Activated effector memory CD4-positive, alpha-beta T cell treated with anti-CD3 and anti-CD28 coated beads, Interleukin-2, amount 50 U/mL, for 16 hours (primary cell): Measurements from ENCODE around the gene TMEM150C.
"Not testable (repeated sequence)": the region's sequence is repeated elsewhere in the genome, so short reads cannot be mapped to it uniquely, and the experiment has no call there.

Experiments
- DNase-seq: peaks from one replicate; pipeline ENCODE4 v3.0.0-alpha.2; 2020

The TMEM150C gene

DNA sequence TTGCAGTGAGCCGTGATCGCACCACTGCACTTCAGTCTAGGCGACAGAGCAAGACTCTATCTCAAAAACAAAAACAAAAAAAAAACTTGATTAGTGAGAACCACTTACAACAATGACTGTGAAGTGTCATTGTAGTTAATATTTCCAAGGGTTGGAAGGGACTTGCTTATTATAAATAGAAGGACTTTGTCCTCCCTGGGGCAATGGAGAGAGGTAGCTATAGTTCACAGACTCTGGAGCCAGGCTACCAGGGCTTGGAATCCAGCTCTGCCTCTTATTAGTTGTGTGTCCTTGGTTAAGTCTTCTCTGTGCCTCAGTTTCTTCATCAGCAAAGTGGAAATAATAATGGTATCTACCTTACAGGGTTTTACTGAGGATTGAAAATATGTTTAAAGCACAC, 51.6 kb downstream of the TMEM150C start:
- no peak for DNase-seq

GRCh38 chr4:82508806-82509428, 52.9 kb downstream of the TMEM150C start:
- no peak for DNase-seq

- no peak for DNase-seq
These were observed 53.8 kb downstream of the TMEM150C start for GRCh38 chr4:82508011-82508410.

DNA sequence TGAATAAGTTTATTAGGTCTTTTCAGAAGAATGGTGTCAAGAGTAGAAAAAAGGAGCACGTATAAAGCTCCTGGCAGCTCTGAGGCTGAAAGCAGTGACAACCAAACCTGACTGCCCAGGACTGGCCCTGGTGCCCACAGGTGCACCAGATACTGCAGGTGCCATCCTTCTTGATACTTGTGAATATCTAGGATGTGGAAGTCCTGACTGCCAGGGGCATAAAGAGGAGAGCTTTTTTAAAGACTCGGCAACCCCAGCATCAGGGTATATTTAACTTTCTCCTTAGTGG, 60.7 kb downstream of the TMEM150C start:
- DNase-seq: no peak

DNA sequence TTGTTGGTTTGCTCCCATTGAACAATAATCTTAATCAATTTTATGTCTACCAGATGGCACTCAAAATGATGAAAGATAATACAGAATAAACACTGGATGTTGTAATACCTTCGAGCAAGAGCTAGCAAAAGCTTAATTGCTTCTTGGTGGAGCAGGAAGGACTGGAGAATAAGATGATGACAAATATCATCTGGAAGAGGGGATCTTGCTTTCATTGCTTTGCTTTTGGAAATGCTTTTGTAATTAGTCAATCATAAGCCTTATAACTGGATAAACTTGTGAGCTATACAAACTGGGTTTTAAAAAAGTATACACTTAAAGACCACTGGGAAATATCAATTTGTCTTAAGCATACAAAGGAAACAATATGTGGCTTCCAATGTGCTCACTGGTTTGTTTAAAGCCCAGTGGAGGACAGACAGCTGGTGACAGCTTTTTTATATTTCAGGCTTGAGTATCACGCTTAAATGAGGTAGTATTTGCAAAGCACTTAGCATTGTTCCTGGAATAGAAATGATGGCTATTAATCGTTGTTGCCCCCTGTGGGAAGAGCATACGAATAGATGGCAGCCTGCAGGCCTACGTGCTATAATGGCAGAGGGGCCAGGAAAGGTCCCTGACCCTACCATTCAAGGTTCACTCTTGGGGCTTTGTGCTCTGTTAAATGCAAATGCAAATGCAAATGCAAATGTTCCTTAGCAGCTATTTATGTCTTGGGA, 61.2 kb downstream of the TMEM150C start:
- DNase-seq: no peak

DNA sequence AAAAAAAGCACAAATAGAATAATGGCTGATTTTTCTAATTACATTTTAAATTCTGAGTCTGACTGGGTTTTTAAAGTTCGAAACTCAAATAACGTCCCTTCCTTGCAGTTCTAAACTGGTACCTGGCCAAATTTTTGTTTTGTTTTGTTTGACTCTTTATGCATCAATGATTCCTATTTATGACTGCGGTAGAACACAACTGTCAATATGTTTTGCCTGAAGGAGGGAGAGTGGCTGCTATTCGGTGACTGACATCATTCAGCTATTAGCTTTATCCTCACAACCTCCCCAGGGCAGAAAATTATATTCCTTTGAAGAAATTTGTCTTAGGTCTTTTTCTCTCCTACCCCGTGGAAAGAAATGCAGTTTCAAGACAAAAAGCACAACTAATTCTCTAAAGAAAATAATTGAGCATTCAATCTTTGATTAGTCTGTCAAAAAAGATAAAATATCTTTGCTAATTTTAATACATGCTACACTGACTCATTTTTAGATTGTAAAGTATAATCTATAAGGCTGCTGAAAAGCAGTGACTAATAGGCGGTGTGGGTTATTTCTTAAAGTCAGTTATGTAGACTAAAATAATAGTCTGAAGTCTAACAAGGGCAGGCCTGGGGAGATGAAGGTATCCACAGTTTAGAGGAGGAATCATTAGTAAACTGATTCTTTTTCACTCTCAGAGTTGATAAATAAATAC, 61.9 kb downstream of the TMEM150C start:
- DNase-seq: no peak

DNA sequence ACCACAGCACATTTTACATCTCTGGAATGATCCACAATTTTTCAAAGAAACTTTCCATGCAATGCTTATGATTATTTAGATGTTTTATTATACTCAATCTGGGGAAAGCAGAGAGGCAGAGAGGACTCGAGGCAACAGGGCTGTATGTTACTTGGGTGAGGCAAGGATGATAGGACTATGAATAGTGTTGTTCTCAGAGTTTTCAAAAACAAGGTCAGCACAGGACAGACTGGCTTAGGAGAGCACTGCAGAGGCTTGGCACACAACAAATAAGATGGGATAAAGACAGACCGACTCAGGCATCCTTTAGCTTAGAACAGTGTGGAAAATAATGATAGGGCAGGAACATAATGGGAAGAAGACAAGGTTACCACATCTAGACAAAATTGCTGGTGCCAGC, 65.4 kb downstream of the TMEM150C start:
- DNase-seq: no peak

- DNase-seq: no peak
These were observed 66.1 kb downstream of the TMEM150C start for GRCh38 chr4:82495666-82496065.

- no peak for DNase-seq
These were observed 67.9 kb downstream of the TMEM150C start for GRCh38 chr4:82493721-82494425.

DNA sequence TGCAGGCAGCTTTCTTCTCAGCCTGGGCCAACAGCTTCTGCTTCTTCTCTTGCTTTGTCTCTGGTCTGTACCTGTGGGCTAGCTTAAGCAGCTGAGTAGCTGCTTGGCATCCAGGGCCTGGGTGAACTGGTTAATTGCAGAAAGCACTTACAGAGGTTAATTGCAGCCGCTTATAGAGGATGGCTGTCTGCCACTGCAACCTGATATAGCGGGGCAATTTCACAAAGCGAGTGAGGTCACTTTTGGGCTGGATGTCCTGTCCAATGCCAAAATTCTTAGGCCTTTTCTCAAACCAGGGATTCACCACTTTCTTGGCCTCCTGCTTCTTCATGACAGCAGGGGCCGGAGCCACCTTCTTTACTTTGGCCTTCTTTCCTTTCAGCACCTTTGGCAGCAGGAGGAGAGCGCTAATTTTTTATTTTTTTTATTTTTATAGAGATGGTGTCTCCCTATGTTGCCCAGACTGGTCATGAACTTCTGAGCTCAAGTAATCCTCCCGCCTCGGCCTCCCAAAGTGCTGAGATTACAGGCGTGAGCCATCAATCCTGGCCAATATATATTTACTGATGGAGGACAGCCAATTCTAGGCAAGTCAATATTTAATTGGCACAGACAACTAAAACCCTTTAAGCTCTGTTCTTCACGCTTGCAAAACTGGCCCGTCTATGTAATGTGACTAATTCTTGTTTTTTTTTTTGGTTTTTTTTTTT, 70.4 kb downstream of the TMEM150C start:
- no peak for DNase-seq

DNA sequence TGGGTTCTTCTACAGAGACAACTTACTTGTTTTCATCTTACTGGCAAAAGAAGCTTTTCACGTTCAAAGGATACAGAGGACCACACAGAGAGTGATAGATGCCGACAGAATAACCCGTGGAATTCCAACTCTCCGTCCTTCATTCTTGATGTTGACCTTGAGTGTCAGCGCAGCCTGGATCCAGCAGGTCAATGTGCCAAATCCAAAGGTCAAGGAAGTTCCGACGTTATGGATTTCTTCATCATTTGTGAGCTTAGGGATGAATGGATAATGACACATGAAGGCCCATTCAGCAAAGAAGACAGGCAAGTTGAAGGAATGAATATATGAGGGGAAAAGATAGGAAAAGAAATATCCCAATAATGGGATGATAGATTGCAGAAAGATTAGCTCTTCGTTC, 71.8 kb downstream of the TMEM150C start:
- DNase-seq: no peak

DNA sequence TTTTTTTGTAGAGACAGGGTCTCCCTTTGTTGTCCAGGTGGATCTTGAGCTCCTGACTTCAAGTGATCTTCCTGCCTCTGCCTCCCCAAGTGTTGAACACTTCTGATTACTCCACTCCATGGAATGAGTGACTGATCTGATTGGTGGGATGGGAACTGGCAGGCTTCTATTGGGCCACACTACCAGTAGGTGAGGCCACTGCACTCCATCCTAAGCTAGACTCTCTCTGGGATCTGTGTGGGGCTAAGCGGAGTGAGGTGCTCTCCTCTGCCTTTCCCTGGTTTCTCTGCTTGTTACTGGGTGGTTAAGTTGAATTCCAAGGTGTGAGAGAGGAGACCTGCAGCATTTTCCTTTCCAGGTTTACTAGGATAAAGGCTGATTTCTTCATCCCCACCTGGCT, 72.7 kb downstream of the TMEM150C start:
- no peak for DNase-seq

GRCh38 chr4:82484996-82485783, 76.6 kb downstream of the TMEM150C start:
- no peak for DNase-seq

GRCh38 chr4:82482387-82482786, 79.4 kb downstream of the TMEM150C start:
- DNase-seq: no peak

DNA sequence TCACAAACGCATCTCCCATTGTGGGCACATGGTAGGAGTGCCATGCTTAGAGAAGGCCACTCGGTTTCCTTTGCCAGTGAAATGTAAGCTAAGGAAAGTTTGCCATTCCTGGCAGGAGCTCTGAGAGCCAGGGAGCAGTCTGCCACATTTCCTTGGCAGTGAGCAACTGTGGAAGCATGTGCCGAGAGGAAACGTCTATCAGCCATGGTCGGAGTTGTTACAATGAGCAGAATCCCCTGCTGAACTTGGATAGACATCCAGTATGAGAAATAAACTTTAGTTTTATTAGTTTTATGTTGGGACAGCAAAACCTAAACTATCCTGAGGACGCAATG, 80.3 kb downstream of the TMEM150C start:
- no peak for DNase-seq

- DNase-seq: no peak
These were observed 80.8 kb downstream of the TMEM150C start for GRCh38 chr4:82480771-82481505.

GRCh38 chr4:82479562-82479961, 82.2 kb downstream of the TMEM150C start:
- DNase-seq: no peak

GRCh38 chr4:82477469-82477868, 84.3 kb downstream of the TMEM150C start:
- DNase-seq: not testable (repeated sequence)

GRCh38 chr4:82475931-82476330, 85.9 kb downstream of the TMEM150C start:
- DNase-seq: not testable (repeated sequence)

- DNase-seq: no peak
These were observed 88.1 kb downstream of the TMEM150C start for GRCh38 chr4:82473621-82474164.

GRCh38 chr4:82473080-82473479, 88.7 kb downstream of the TMEM150C start:
- not testable (repeated sequence) for DNase-seq
